ENCODE data around the gene MLIP.
"Not testable (repeated sequence)": the region's sequence is repeated elsewhere in the genome, so short reads cannot be mapped to it uniquely, and the experiment has no call there.

The MLIP gene

GRCh38 chr6:54203474-54204035 is 92.3 kb downstream of the MLIP start:
- not testable (repeated sequence) for H3K4me2 ChIP-seq (ENCODE audit: low read length, poor library complexity, severe bottlenecking); DNase-seq
- WGBS = 87% methylated on average over 8 of the region's 16 CpGs

GRCh38 chr6:54204921-54205591 is 93.8 kb downstream of the MLIP start:
- Histone ChIP-seq H3K27me3 (ENCODE audit: control insufficient read depth in 1 of 2, insufficient read depth in 1 of 2, low read length in 2 of 2) (no peaks in the 10 kb centered on the region), H3K18ac (ENCODE audit: low read depth in 1 of 2, low read length in 2 of 2) (no peak overlapping the region), H3K4ac (ENCODE audit: low read depth in 1 of 2, low read length in 2 of 2) (no peak overlapping the region), H2BK15ac (ENCODE audit: low read depth, poor library complexity, severe bottlenecking) (no peak overlapping the region), H3K27ac (ENCODE audit: low read length, poor library complexity, severe bottlenecking) (no peak overlapping the region), H2BK120ac (ENCODE audit: low read depth, low read length) (no peak overlapping the region), H3K4me3 (ENCODE audit: insufficient read depth in 1 of 2, low read depth in 1 of 2, low read length in 2 of 2) (no peak overlapping the region), H2AFZ (ENCODE audit: low read depth, low read length) (no peak overlapping the region), H3K9ac (ENCODE audit: low read length) (no peak overlapping the region), H3K9me3 (ENCODE audit: control insufficient read depth, low read length) (no peaks in the 10 kb centered on the region), H2BK12ac (ENCODE audit: low read length in 2 of 2) (no peak overlapping the region), H4K91ac (ENCODE audit: low read length) (no peak overlapping the region), H3K4me2 (ENCODE audit: low read length, poor library complexity, severe bottlenecking) (no peak overlapping the region), H2AK5ac (ENCODE audit: low read length, severe bottlenecking) (no peak overlapping the region), H2BK5ac (ENCODE audit: low read depth, low read length, poor library complexity, severe bottlenecking) (no peak overlapping the region), H3K23ac (ENCODE audit: low read length in 2 of 2) (no peak overlapping the region), H3K4me1 (ENCODE audit: control insufficient read depth, insufficient read depth, low read depth, low read length) (no peaks in the 10 kb centered on the region), H3K36me3 (ENCODE audit: control insufficient read depth in 1 of 2, insufficient read depth in 2 of 2, low read depth in 1 of 2, low read length in 2 of 2) (no peaks in the 10 kb centered on the region), H4K8ac (ENCODE audit: low read length) (no peak overlapping the region), H3K14ac (ENCODE audit: low read length in 2 of 2) (no peak overlapping the region), H3K79me1 (replicated peaks; ENCODE audit: low read length, poor library complexity, severe bottlenecking) (no peaks in the 10 kb centered on the region)
- DNase-seq = no peak
- WGBS = 44% methylated on average over 1 of the region's 2 CpGs

More at GRCh38 chr6:54203474-54204035, 92.3 kb downstream of the MLIP start:
- not testable (repeated sequence) for H2AFZ ChIP-seq (ENCODE audit: low read depth, low read length); H2AK5ac ChIP-seq (ENCODE audit: low read length, severe bottlenecking); H2BK12ac ChIP-seq (ENCODE audit: low read length in 2 of 2); H3K79me1 ChIP-seq (replicated peaks; ENCODE audit: low read length, poor library complexity, severe bottlenecking); H3K27me3 ChIP-seq (ENCODE audit: control insufficient read depth in 1 of 2, insufficient read depth in 1 of 2, low read length in 2 of 2); H2BK5ac ChIP-seq (ENCODE audit: low read depth, low read length, poor library complexity, severe bottlenecking); H3K23ac ChIP-seq (ENCODE audit: low read length in 2 of 2); H3K4me1 ChIP-seq (ENCODE audit: control insufficient read depth, insufficient read depth, low read depth, low read length); H3K18ac ChIP-seq (ENCODE audit: low read depth in 1 of 2, low read length in 2 of 2); H2BK120ac ChIP-seq (ENCODE audit: low read depth, low read length); H2BK15ac ChIP-seq (ENCODE audit: low read depth, poor library complexity, severe bottlenecking); H4K91ac ChIP-seq (ENCODE audit: low read length); H3K9ac ChIP-seq (ENCODE audit: low read length); H4K8ac ChIP-seq (ENCODE audit: low read length); H3K9me3 ChIP-seq (ENCODE audit: control insufficient read depth, low read length); H3K14ac ChIP-seq (ENCODE audit: low read length in 2 of 2); H3K4me3 ChIP-seq (ENCODE audit: insufficient read depth in 1 of 2, low read depth in 1 of 2, low read length in 2 of 2); H3K27ac ChIP-seq (ENCODE audit: low read length, poor library complexity, severe bottlenecking); H3K36me3 ChIP-seq (ENCODE audit: control insufficient read depth in 1 of 2, insufficient read depth in 2 of 2, low read depth in 1 of 2, low read length in 2 of 2); H3K4ac ChIP-seq (ENCODE audit: low read depth in 1 of 2, low read length in 2 of 2)

GRCh38 chr6:54206510-54206909 is 95.3 kb downstream of the MLIP start:
- no peak overlapping the region for H3K23ac ChIP-seq (ENCODE audit: low read length in 2 of 2)
- no peak overlapping the region for H2AFZ ChIP-seq (ENCODE audit: low read depth, low read length)
- H2BK15ac ChIP-seq (ENCODE audit: low read depth, poor library complexity, severe bottlenecking) = no peak overlapping the region
- H3K27me3 ChIP-seq (ENCODE audit: control insufficient read depth in 1 of 2, insufficient read depth in 1 of 2, low read length in 2 of 2) = no peaks in the 10 kb centered on the region
- no peaks in the 10 kb centered on the region for H3K9me3 ChIP-seq (ENCODE audit: control insufficient read depth, low read length)
- H4K91ac ChIP-seq (ENCODE audit: low read length) = no peak overlapping the region
- H2BK5ac ChIP-seq (ENCODE audit: low read depth, low read length, poor library complexity, severe bottlenecking) = no peak overlapping the region
- H2BK120ac ChIP-seq (ENCODE audit: low read depth, low read length) = no peak overlapping the region
- no peak overlapping the region for H3K4me3 ChIP-seq (ENCODE audit: insufficient read depth in 1 of 2, low read depth in 1 of 2, low read length in 2 of 2)
- H3K36me3 ChIP-seq (ENCODE audit: control insufficient read depth in 1 of 2, insufficient read depth in 2 of 2, low read depth in 1 of 2, low read length in 2 of 2) = no peaks in the 10 kb centered on the region
- no peak overlapping the region for H3K9ac ChIP-seq (ENCODE audit: low read length)
- no peak overlapping the region for H3K4me2 ChIP-seq (ENCODE audit: low read length, poor library complexity, severe bottlenecking)
- no peak overlapping the region for H2BK12ac ChIP-seq (ENCODE audit: low read length in 2 of 2)
- H3K27ac ChIP-seq (ENCODE audit: low read length, poor library complexity, severe bottlenecking) = no peak overlapping the region
- WGBS = 94% methylated on average over 1 of the region's 2 CpGs
- H3K18ac ChIP-seq (ENCODE audit: low read depth in 1 of 2, low read length in 2 of 2) = no peak overlapping the region
- H3K14ac ChIP-seq (ENCODE audit: low read length in 2 of 2) = no peak overlapping the region
- H2AK5ac ChIP-seq (ENCODE audit: low read length, severe bottlenecking) = no peak overlapping the region
- H3K4ac ChIP-seq (ENCODE audit: low read depth in 1 of 2, low read length in 2 of 2) = no peak overlapping the region
- no peaks in the 10 kb centered on the region for H3K4me1 ChIP-seq (ENCODE audit: control insufficient read depth, insufficient read depth, low read depth, low read length)
- no peaks in the 10 kb centered on the region for H3K79me1 ChIP-seq (replicated peaks; ENCODE audit: low read length, poor library complexity, severe bottlenecking)
- DNase-seq = no peak
- no peak overlapping the region for H4K8ac ChIP-seq (ENCODE audit: low read length)

GRCh38 chr6:54209983-54210382 is 98.7 kb downstream of the MLIP start:
- H2BK12ac ChIP-seq (ENCODE audit: low read length in 2 of 2); H3K4me1 ChIP-seq (ENCODE audit: control insufficient read depth, insufficient read depth, low read depth, low read length); H4K91ac ChIP-seq (ENCODE audit: low read length); H2BK120ac ChIP-seq (ENCODE audit: low read depth, low read length); H3K4me3 ChIP-seq (ENCODE audit: insufficient read depth in 1 of 2, low read depth in 1 of 2, low read length in 2 of 2); H3K4me2 ChIP-seq (ENCODE audit: low read length, poor library complexity, severe bottlenecking); H4K8ac ChIP-seq (ENCODE audit: low read length); H3K4ac ChIP-seq (ENCODE audit: low read depth in 1 of 2, low read length in 2 of 2); H2BK5ac ChIP-seq (ENCODE audit: low read depth, low read length, poor library complexity, severe bottlenecking); H3K79me1 ChIP-seq (replicated peaks; ENCODE audit: low read length, poor library complexity, severe bottlenecking); H2AFZ ChIP-seq (ENCODE audit: low read depth, low read length); H3K36me3 ChIP-seq (ENCODE audit: control insufficient read depth in 1 of 2, insufficient read depth in 2 of 2, low read depth in 1 of 2, low read length in 2 of 2); H3K9ac ChIP-seq (ENCODE audit: low read length); H3K14ac ChIP-seq (ENCODE audit: low read length in 2 of 2); DNase-seq; H3K9me3 ChIP-seq (ENCODE audit: control insufficient read depth, low read length); H3K23ac ChIP-seq (ENCODE audit: low read length in 2 of 2); H3K27ac ChIP-seq (ENCODE audit: low read length, poor library complexity, severe bottlenecking); H2AK5ac ChIP-seq (ENCODE audit: low read length, severe bottlenecking); H3K18ac ChIP-seq (ENCODE audit: low read depth in 1 of 2, low read length in 2 of 2); H3K27me3 ChIP-seq (ENCODE audit: control insufficient read depth in 1 of 2, insufficient read depth in 1 of 2, low read length in 2 of 2); H2BK15ac ChIP-seq (ENCODE audit: low read depth, poor library complexity, severe bottlenecking): not testable (repeated sequence)
- no CpG with 5 or more reads among the region's 7 CpGs for WGBS
